ENCODE measurements around the gene ITGB3. TPM values are rescaled to one million over a fixed set of nuclear protein-coding genes. Genes with fewer than 3 reads are reported as not detected.

The ITGB3 gene
- total and polyA plus RNA-seq, 2 of the 4 experiments (the other 2 are of a cell fraction): 9.8 to 17.6 TPM

DNA sequence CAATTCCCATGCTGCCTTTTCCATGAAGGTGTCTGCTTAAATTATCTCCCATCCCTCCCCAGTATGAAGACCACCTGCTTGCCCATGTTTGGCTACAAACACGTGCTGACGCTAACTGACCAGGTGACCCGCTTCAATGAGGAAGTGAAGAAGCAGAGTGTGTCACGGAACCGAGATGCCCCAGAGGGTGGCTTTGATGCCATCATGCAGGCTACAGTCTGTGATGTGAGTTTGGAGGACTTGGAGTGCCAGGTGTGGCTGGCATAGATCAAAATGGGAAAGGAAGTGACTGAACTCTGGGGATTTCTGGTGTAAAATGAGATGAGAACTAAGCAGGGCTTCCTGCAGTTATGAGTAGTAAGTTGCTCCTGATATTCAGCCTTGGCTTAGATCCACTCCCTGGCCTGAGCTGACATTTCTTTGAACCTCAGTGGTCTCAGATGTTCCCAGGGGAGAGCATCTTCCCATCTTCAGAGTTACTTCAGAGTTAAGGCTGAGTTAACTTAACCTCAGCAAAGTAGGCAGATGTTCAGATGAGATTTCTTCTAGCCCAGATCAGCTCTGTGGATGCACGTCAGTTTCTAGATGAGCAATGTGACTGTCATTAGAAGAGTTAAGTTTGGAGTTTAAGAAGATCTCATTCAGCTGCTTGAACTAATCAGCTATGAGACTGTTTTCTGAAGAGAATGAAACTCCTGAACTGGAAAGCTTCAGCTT is 32.7 kb downstream of the ITGB3 start:
- intact Hi-C loops (cut with micrococcal nuclease) (no loop called here), in situ Hi-C loops (cut with MboI; ENCODE audit: low sequenced_read_pairs) (no loop called here), dilution Hi-C loops (cut with HindIII; ENCODE audit: low sequenced_read_pairs, unreplicated experiment) (no loop called here)
- ATAC-seq (ENCODE audit: low read depth): no peak
- TF ChIP-seq, protein P1, sequence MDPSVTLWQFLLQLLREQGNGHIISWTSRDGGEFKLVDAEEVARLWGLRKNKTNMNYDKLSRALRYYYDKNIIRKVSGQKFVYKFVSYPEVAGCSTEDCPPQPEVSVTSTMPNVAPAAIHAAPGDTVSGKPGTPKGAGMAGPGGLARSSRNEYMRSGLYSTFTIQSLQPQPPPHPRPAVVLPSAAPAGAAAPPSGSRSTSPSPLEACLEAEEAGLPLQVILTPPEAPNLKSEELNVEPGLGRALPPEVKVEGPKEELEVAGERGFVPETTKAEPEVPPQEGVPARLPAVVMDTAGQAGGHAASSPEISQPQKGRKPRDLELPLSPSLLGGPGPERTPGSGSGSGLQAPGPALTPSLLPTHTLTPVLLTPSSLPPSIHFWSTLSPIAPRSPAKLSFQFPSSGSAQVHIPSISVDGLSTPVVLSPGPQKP (IDR thresholded peaks at IDR 0.05; ENCODE audit: borderline replicate concordance, low read depth, low read length): no peak
- H2BK20ac ChIP-seq (ENCODE audit: low read depth, low read length): no peak overlapping the region
- no peak overlapping the region for H3K14ac ChIP-seq (replicated peaks; ENCODE audit: low read depth, low read length)
- peaks cover 46% of the 10 kb centered on the region for H3K36me3 ChIP-seq (ENCODE audit: control insufficient read depth, insufficient read depth, low read length)
- ChIA-PET CTCF (no interaction called here), POLR2A (ENCODE audit: unreplicated experiment) (no interaction called here)
- H4K20me1 ChIP-seq (ENCODE audit: insufficient read depth, low read length): no peaks in the 10 kb centered on the region
- H3K4ac ChIP-seq (ENCODE audit: low read depth, low read length): no peak overlapping the region
- H3K4me2 ChIP-seq (ENCODE audit: low read depth, low read length): no peak overlapping the region
- H3K4me1 ChIP-seq (ENCODE audit: control insufficient read depth, insufficient read depth, low read length): peaks cover 9% of the 10 kb centered on the region
- H2AFZ ChIP-seq (replicated peaks; ENCODE audit: low read length, poor library complexity): no peak overlapping the region
- no peak overlapping the region for H2AK9ac ChIP-seq (replicated peaks; ENCODE audit: low read depth, low read length, poor library complexity)
- H4K5ac ChIP-seq (ENCODE audit: low read depth, low read length): no peak overlapping the region
- H3K27ac ChIP-seq (ENCODE audit: insufficient read depth, low read length): no peak overlapping the region
- H3K9me1 ChIP-seq (ENCODE audit: insufficient read depth, low read length): peaks cover 15% of the 10 kb centered on the region
- no peak overlapping the region for H2BK5ac ChIP-seq (ENCODE audit: low read depth, low read length, poor library complexity, severe bottlenecking)
- H3K56ac ChIP-seq (ENCODE audit: extremely low read depth, insufficient read depth, low read length): no peak overlapping the region
- BruUV-seq (replicated peaks): no TSS peak
- no peaks in the 10 kb centered on the region for H3K9me3 ChIP-seq (ENCODE audit: control insufficient read depth, insufficient read depth, low read length)
- H2BK120ac ChIP-seq (ENCODE audit: low read depth, low read length): no peak overlapping the region
- H3K27me3 ChIP-seq (ENCODE audit: control insufficient read depth, insufficient read depth, low read length): no peaks in the 10 kb centered on the region
- no peak overlapping the region for H4K91ac ChIP-seq (ENCODE audit: insufficient read depth, low read depth, low read length)
- H2BK15ac ChIP-seq (ENCODE audit: low read depth, low read length): peak overlapping the region; percentile 21; the same call in 1 of the 3 replicates
- H3K23ac ChIP-seq (ENCODE audit: low read depth, low read length): no peak overlapping the region
- H2AK5ac ChIP-seq (ENCODE audit: low read depth, low read length): peak overlapping the region; percentile 28; the same call in 1 of the 2 replicates
- H3K4me3 ChIP-seq (ENCODE audit: insufficient read depth, low read depth, low read length): no peak overlapping the region
- no peak overlapping the region for H3K9ac ChIP-seq (ENCODE audit: low read depth, low read length)
- 69% methylated on average over 3 of the region's 6 CpGs; no CpG with 5 or more reads in 1 of the 2 experiments for WGBS, 2 experiments (ENCODE audit: extremely low coverage in 2 of 2, insufficient read length in 1 of 2)
- H3K18ac ChIP-seq (ENCODE audit: low read depth, low read length): peak overlapping the region; percentile 1; the same call in 1 of the 2 replicates
- peaks cover 3 to 13% of the 10 kb centered on the region in 2 experiments; a peak in 3 of 4 replicates for H3K79me1 ChIP-seq (ENCODE audit: low read depth in 1 of 2, low read length in 2 of 2)
- no peak overlapping the region for H4K8ac ChIP-seq (ENCODE audit: low read depth in 2 of 2, low read length in 2 of 2)
- peak; percentile 26 for DNase-seq
